Left lung (tissue), 10 donors: ENCODE data around the gene PGAP1. TPM values are rescaled to one million over a fixed set of nuclear protein-coding genes. Genes with fewer than 3 reads are reported as not detected.

ENCODE experiments used
- ATAC-seq: fragments of 200-7000 bp; cut with Tn5 transposase; one replicate; pipeline ENCODE4 v1.9.1; 2020; ENCODE audit warnings: moderate library complexity
- DNase-seq, 4 donors: peaks; one replicate each; pipeline ENCODE4 v3.0.0-alpha.2; 2013 to 2020
- H3K27ac ChIP-seq, 2 donors: fragments of 200-600 bp; sonication (generic) in 1 of 2; one replicate each; pipeline versions ENCODE4 v1.5.0 to v1.8.0; 2020 to 2021
- H3K27me3 ChIP-seq, 2 donors: fragments of 200-600 bp; sonication (generic) in 1 of 2; one replicate each; pipeline versions ENCODE4 v1.5.0 to v1.8.0; 2020 to 2021
- H3K36me3 ChIP-seq, 2 donors: fragments of 200-600 bp; sonication (generic) in 1 of 2; one replicate each; pipeline versions ENCODE4 v1.5.0 to v1.8.0; 2020 to 2021
- H3K4me1 ChIP-seq, 2 donors: fragments of 200-600 bp; one replicate each; pipeline ENCODE4 v1.8.0; 2021
- H3K4me3 ChIP-seq, 2 donors: fragments of 200-600 bp; sonication (generic) in 1 of 2; one replicate each; pipeline versions ENCODE4 v1.5.0 to v1.8.0; 2020 to 2021; ENCODE audit warnings: mild to moderate bottlenecking in 1 of 2
- H3K9me3 ChIP-seq, 2 donors: fragments of 200-600 bp; sonication (generic) in 1 of 2; one replicate each; pipeline versions ENCODE4 v1.5.0 to v1.8.0; 2020 to 2021
- intact Hi-C, 2 donors: fragments of 100-400 bp; cut with DNase I; formaldehyde crosslinking; loops; one replicate each; pipeline versions ENCODE4 v1.11.2 to v1.14.2; 2022
- polyA plus RNA-seq, 6 donors: library from polyadenylated mRNA; unstranded; fragments of 120-200 nt; gene quantifications; one replicate each; pipeline ENCODE4 v1.2.1, GENCODE V29; 2013; ENCODE audit not compliant: insufficient read length in 6 of 6
- total RNA-seq, 2 donors: library from RNA; stranded (reverse); fragmentation: NEBNext Ultra II Directional; extraction: Animal tissue kit (Norgen Biotek cat#: 25700); gene quantifications; one replicate each; pipeline ENCODE4 v1.2.1, GENCODE V29; 2021
- TF ChIP-seq, protein P1 (sequence below), 2 donors: fragments of 200-600 bp; sonication (generic) in 1 of 2; IDR thresholded peaks; one replicate each; pipeline versions ENCODE4 v1.5.0 to v1.8.0; 2021; ENCODE audit warnings: antibody characterized with exemption in 2 of 2
- donor health status: DM: no; HTN: yes; CAD: no.
- donor health status: DM: no; HTN: no; CAD: no.

Gene PGAP1
- total and polyA plus RNA-seq, 8 donors = 12.1 to 34.6 (median 26.7) TPM

- peaks cover 0 to 22% of the 10 kb centered on the region in 2 donors for H3K4me1 ChIP-seq
- intact Hi-C loops = no loop called here
- ATAC-seq (no peak), DNase-seq (no peak)
- H3K27ac ChIP-seq = no peak overlapping the region
- TF ChIP-seq, protein P1, sequence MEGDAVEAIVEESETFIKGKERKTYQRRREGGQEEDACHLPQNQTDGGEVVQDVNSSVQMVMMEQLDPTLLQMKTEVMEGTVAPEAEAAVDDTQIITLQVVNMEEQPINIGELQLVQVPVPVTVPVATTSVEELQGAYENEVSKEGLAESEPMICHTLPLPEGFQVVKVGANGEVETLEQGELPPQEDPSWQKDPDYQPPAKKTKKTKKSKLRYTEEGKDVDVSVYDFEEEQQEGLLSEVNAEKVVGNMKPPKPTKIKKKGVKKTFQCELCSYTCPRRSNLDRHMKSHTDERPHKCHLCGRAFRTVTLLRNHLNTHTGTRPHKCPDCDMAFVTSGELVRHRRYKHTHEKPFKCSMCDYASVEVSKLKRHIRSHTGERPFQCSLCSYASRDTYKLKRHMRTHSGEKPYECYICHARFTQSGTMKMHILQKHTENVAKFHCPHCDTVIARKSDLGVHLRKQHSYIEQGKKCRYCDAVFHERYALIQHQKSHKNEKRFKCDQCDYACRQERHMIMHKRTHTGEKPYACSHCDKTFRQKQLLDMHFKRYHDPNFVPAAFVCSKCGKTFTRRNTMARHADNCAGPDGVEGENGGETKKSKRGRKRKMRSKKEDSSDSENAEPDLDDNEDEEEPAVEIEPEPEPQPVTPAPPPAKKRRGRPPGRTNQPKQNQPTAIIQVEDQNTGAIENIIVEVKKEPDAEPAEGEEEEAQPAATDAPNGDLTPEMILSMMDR (IDR thresholded peaks at IDR 0.05) = no peak
- no peaks in the 10 kb centered on the region for H3K36me3 ChIP-seq
- peaks cover 0 to 7% of the 10 kb centered on the region in 2 donors for H3K27me3 ChIP-seq
- H3K4me3 ChIP-seq = peak overlapping the region in 1 of 2 donors; percentile 77
- H3K9me3 ChIP-seq = no peaks in the 10 kb centered on the region
These were observed 2.5 kb downstream of the PGAP1 start for GRCh38 chr2:196924051-196924450.

- TF ChIP-seq, protein P1 (IDR thresholded peaks at IDR 0.05) = no peak
- Histone ChIP-seq H3K36me3 (peaks cover 0 to 7% of the 10 kb centered on the region in 2 donors), H3K27me3 (no peaks in the 10 kb centered on the region), H3K4me1 (no peaks in the 10 kb centered on the region), H3K9me3 (no peaks in the 10 kb centered on the region), H3K4me3 (no peak overlapping the region), H3K27ac (no peak overlapping the region)
- DNase-seq (no peak), ATAC-seq (no peak)
- intact Hi-C loops = no loop called here
These were observed 7.6 kb downstream of the PGAP1 start for GRCh38 chr2:196918927-196919326.

- Histone ChIP-seq H3K27ac (no peak overlapping the region), H3K4me3 (no peak overlapping the region), H3K36me3 (peaks cover 0 to 14% of the 10 kb centered on the region in 2 donors), H3K4me1 (no peaks in the 10 kb centered on the region), H3K27me3 (no peaks in the 10 kb centered on the region), H3K9me3 (no peaks in the 10 kb centered on the region)
- intact Hi-C loops = no loop called here
- DNase-seq (no peak), ATAC-seq (no peak)
- TF ChIP-seq, protein P1 (IDR thresholded peaks at IDR 0.05) = no peak
These were observed 8.7 kb downstream of the PGAP1 start for GRCh38 chr2:196917802-196918201.

- Histone ChIP-seq H3K27me3 (no peaks in the 10 kb centered on the region), H3K27ac (no peak overlapping the region), H3K9me3 (no peaks in the 10 kb centered on the region), H3K4me1 (no peaks in the 10 kb centered on the region), H3K36me3 (peaks cover 0 to 14% of the 10 kb centered on the region in 2 donors), H3K4me3 (no peak overlapping the region)
- ATAC-seq (no peak), DNase-seq (no peak)
- intact Hi-C loops = no loop called here
- TF ChIP-seq, protein P1 (IDR thresholded peaks at IDR 0.05) = no peak
These were observed 10.9 kb downstream of the PGAP1 start for GRCh38 chr2:196915507-196916189.

GRCh38 chr2:196914867-196915460 is 11.5 kb downstream of the PGAP1 start:
- TF ChIP-seq, protein P1 (IDR thresholded peaks at IDR 0.05) = no peak
- intact Hi-C loops = no loop called here
- peaks cover 0 to 14% of the 10 kb centered on the region in 2 donors for H3K36me3 ChIP-seq

More at GRCh38 chr2:196914867-196915460, 11.5 kb downstream of the PGAP1 start:
- H3K27me3 ChIP-seq = no peaks in the 10 kb centered on the region
- no peak for DNase-seq
- no peak overlapping the region for H3K27ac ChIP-seq
- H3K4me1 ChIP-seq = no peaks in the 10 kb centered on the region
- no peak overlapping the region for H3K4me3 ChIP-seq
- no peaks in the 10 kb centered on the region for H3K9me3 ChIP-seq
- ATAC-seq = no peak
